GM21825 (cell line): Measurements from ENCODE around the gene SLC38A2.

Experiments used
- ATAC-seq: cut with Tn5 transposase; IDR thresholded peaks from one replicate; pipeline ENCODE4 v1.9.1; 2021; ENCODE audit warnings: mild to moderate bottlenecking, moderate library complexity; ENCODE audit not compliant: unreplicated experiment

The SLC38A2 gene

DNA sequence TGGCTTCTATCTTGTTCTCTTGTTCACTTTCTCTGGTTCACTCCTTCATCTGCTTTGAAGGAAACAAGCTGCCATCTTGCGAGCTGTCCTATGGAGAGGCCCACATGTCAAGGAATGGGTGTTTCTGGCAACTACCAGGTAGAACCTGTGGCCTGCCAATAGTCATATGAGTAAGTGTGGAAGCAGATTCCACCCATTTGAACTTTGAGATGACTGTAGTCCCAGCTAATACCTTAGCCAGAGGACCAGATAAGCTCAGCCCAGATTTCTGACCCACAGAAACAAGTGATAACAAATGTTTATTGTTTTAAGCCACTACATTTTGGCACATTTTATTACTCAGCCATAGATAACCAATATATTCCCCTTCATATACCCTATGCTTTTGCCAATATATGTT is 4.0 kb upstream of the SLC38A2 start:
- no peak for ATAC-seq

DNA sequence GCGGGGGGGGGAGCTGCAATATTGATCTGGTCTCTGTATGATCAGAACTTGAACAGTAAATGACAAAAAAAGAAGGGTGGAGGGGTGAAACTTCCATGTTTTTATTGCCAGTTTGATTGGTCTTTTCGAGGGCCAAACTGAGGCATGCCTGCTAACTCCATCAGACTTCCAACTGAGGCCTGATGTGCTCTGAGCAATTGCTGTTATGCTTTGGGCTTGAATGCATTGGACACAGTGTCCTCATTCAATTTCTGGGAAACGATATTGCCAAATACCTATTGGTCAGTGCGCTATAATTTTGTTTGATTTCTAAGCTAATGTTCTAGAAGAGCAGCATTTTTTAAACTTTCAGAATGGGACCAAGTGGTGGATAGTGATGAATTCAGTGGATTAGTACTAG is 2.1 kb upstream of the SLC38A2 start:
- no peak for ATAC-seq

DNA sequence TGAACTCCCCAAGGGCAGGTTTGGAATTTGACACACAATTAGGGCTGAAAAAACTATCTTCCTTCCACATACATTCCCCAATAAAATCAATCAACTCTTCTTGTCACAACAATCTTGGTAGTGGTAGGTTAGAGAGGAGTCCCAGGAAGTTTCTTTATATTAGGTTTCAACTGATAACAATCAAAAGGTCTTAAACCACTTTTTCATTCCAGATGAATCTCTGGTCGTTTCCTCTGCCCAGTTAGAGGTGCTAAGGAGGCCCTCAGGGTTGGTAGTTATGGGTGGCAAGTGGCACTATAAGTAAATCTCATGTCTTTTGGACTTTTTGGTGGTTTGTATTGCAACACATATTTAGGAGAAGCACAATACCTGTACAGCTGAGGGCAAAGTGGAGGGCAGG is 1.7 kb upstream of the SLC38A2 start:
- ATAC-seq, result no peak

DNA sequence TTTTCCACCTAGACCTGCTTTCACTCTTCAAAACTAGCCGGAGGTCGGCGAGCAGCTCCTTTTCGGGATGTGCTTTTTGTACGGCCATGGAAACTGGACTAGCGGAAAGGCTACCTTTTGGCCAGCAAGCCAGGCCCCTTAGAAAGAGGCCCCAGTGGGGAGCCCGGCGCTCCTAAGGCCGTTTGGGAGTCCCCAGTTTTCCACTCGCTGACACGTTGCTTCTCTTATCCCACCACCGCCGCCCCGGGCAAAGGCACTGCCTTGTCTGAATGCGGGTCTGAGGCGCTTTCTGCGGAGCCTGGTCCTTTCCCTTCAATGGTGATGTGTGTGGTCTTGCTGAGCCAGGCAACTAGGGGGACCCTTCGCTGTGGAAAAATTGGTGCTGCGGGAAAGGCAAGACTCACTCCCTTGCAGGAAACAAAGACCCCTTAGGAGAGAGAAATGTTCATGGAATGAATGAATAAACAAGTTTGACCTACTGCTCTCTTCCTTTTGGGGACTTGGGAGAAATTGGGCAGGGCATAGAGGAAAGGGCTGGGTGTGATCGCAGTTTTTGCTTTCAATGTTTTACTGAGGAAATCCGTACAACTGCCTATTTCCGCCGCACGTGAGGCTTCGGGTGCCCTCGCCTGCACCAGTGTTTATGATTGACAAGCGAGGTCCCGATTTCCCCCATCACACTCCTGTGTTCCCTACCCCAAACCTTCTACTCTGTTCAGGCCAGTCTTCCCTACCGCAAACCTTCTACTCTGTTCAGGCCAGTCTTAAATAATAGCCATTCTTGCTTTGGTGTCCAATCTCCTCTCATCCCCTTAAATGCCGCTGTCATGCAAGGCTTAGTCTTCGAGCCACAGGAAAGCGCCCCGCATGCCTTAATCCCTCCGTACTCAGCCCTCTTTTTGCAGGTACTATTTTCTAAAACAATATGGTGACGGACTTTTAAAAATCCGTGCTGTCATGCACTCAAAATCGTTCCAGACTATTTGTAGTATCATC is 1.0 kb upstream of the SLC38A2 start:
- no peak for ATAC-seq

DNA sequence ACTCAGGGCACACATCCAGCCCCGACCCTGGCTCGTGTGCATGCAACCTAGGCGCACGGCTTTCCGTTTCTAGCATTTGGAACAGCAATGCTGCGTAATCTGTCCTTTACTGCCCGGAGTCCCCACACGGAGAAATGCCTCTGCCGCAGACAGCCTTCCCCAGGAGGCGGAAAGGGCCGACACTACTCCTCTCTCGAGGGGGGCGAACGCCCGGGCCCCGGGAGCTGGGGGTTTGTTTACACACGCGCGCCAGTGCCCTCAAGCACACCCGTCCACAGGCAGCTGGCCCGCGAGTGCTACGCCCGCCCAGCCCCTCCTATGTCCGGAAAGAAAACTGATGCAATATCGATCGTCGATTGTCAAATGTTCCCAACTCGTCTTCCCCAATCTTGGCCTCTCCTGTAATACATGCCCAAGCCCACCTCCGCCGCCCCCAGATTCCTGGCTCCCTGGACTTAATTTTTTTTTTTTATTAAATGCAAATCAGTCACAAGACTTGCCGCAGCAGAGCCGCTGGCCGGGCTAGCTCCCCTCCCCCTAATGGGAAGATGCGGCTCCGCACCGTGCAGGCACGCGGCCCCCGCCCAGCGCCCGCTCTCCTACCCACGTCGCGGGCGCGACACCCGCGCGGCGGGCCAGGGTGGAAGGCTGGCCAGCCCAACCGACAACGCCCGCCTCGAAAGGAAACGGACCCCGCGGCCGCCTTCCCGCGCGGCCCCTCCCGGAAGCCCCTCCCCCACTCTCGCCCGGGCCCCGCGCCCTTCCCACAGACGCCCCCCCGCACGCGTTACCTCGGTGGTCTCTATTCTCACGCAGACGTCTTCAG is 642 bp downstream of the SLC38A2 start:
- peak; percentile 16 for ATAC-seq

DNA sequence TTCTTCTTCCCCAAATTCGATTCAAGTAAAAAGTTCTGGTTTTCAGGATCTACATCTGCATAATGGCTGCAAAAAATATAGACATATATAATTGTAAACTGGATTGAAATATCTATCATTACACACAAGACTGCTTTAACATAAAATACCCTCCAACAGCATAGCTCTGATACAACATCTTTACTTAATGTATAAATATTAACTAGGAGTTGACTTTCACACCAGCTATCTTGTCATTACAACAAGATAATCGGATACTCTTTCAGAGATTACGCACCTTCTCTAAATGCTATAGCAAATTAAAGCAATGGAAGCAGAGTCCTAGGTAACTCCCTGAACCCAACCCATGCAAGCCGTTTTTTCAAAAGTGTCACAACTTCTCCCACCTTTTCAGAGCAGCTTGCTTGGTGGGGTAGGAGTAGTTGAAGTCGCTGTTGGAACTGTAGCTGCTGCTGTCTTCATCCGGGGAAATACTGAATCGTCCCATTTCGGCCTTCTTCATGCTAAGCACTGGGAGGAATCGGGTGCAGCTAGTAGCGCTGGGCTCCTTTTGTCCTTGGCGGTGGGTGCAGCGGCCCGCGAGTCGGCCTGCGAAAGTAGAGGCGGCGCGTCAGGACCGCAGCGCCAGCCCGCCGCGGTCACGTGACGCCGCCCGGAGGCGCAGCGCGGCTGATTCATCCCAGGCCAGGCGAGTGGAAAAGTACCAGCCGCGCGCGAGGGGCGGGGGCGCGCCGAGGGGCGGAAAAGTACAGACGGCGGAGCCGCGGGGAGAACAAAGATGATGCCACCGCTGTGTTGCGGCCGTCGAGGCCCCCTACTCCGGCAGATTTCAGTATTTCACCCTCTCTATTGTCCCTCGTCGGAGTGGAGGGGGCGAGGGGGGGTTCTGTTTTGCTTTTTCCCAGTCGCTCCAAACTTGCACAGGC is 1.5 kb downstream of the SLC38A2 start:
- peak; percentile 48 for ATAC-seq

DNA sequence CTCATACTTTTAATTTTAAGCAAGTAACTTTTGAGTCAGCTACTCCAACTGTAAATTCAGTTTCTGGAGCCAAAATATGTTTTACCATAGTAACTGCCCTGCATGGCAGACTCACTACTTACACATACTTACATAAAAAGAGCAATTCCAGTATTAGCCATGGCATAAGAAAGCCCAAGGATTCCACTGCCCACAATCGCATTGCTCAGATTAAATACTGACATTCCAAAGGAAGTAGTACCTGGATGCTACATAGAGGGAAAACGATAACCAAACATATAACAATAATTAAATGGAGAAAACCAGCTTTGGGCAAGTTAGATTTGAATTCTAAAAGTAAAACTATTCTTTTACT is 2.2 kb downstream of the SLC38A2 start:
- no peak for ATAC-seq

DNA sequence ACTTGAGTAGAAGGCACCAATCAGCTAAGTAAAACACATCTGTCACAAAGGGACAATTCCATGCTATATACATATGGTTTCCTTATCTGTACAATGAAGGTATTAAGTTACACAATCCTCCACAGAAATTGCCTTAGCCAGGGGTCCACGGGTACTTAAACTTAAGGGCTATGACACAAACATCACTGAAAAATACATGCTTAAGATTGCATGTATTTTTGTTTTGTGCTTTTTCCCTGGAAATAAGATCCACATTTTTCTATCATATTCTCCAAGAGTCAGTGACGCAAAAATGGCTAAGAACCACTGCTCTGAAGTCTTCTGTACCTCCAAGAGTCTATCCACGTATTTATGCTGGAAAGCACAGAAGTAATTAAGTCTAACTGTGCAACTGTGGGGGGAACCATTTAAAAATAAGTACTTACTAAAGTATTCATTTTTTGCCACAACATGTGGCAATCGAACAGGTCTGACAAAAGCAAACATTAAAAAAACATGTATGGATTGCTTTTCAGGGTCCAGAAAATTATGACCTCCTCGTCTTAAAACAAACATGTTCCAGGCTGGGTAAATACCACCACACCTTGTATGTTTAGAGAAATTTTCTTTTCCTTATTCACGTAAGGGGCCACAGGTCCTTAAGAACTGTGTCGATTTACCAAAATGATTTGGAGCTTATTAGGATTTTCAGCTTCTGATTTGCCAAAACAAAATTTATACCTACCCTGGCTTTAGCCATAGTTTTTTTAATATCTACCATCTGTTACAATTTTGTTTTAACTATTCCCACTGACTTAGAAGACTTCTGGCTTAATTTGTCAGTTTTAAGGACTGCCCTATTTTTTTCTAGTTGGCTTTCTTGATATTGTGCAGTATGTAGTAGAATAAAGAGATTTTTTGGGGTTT is 2.8 kb downstream of the SLC38A2 start:
- ATAC-seq, result no peak

DNA sequence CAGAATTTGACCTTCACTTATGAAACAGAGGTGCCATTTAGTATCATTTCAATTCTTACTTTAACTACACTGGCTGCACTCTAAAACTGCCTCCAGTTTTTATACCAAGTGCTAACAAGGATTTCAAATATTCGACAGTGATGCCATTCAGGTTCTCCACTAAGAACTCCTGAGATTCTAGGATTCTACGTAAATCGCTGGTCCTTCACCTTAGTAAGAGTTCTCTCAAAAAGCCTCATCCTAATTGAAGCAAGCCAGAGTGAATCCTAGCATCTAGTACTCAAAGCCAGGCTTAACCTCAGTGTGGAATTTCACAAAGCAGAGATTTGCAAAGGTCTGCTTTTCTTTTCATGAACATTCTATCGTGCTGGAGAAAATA is 3.5 kb downstream of the SLC38A2 start:
- no peak for ATAC-seq

DNA sequence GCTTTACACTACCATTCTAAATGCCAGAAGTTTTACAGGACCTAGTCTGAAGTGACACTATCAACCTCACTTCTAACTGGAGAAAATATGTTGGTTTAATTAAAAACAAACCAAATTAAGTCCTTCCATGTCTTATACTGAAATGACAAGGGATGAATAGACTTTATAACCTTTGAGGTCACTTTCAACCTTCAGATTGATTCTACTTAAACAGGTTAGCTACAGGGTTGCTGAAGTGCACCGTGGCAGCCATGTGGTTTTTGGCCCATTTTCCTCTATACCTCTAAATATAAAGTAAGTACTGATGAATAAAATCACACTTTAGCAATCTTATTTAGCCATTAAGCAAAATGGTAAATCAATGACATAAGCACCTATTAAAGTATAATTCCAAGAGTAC is 3.9 kb downstream of the SLC38A2 start:
- no peak for ATAC-seq

DNA sequence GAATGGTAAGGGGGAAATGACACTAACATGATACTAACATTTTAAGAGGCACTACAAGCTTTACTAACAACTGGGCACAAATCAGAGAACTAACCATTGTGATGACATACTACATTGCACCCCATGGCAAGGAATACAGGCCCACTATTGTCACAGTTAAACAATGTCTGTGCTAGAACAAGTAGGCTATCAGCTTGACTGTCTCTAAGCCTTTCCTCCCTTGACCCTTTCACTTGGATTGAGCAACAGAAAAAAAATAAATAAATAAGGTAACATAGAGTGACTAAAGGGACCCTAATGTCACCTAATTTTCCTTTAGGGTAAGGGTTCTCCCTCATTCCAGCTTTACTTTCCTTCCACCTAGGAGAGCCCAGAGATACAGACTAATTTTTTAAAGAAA is 4.4 kb downstream of the SLC38A2 start:
- ATAC-seq, result no peak

DNA sequence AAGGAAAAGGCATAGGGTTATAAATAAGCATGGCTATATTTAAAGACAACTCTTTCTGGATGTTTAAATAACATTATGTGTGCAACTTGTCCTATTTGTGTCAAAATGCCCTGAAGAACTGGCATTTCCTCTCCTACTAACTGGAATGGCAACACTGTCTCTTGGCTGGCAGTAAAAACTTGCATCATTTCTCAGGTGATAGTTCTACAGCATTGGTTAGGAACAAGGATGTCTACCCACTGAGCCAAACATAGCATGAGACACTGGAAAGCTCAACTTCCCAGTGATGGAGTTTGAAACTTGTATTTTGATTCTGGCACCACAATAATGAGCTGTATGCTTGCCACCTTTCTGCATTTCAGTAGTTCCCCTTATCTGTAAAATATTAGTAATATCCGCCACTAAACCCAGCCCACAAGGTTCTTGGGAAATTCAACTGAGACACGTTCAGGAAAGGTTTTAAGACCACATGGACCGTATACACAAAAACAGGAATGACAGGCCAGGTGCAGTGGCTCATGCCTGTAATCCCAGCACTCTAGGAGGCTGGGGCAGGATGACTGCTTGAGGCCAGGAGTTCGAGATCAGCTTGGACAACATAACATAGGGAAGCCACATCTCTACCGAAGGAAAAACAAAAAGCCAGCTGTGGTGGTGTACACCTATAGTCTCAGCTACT is 5.1 kb downstream of the SLC38A2 start:
- no peak for ATAC-seq

DNA sequence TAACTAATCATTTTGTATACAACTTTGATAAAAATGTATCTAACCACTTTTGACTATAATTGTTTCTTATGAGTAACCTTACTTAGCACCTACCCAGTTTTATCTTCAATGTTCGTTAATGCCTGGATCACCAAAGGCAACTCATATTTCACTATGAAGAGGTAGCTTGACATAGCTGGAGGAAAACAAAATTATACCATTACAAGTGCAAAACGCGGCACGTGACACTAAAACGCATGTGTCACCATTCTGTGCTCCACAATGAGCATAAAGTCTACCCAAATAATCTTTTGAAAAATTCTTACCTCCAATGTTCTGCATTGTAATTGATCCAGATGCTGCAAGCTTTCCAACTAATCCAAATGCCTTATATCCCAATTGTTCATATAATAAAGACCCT is 5.8 kb downstream of the SLC38A2 start:
- no peak for ATAC-seq

DNA sequence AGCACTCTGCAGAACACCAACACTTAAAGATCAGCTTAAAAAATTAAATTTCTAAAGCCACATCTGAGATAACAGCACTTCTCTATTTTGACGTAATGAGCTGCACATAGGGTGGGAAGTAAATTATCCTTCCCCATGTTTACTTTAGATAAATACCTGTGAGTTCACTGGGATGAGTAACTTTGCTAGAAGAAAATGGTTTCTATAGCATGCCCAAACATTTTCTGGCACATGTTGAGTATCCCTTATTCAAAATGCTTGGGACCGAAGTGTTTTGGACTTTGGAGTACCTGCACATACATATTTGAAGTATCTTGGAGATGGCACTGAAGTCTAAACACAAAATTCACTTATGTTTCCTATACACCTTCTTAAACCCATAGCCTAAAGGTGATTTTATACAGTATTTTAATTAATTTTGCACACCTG is 6.6 kb downstream of the SLC38A2 start:
- no peak for ATAC-seq

DNA sequence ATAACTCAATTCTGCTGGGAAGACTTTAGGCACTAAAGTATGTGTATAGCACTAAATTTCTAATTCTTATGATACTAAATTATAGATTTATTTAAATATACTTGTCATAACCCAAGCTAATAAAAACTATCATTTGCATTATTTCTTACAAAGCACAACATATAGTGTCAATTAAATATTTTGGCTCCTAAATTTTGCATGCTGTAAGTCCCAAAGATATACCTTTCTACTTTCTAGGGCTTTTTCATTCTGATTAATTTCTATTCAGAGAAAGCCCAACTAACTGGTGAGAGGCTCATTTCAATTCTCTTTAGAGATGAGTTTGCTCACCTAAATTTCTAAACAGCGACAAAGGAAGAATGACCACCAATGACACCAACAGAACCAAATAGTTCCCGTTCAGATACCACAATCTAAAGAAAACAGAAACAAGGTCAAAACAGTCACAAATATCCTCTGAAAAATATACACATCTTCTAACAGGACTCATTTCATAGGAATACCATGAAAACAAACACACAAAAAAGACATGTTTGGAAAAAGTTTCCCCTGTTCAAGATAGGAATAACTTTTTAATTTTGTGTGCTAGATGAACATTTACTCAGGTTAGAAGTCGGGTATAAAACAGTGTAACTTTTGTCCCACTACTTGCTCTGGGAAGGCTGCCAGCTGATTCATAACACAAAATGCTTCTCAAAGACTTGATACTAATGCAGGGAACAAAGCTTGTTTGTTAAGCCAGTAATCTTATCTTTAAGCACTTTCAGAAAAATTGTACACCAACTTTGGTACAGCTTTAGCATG is 7.6 kb downstream of the SLC38A2 start:
- no peak for ATAC-seq

DNA sequence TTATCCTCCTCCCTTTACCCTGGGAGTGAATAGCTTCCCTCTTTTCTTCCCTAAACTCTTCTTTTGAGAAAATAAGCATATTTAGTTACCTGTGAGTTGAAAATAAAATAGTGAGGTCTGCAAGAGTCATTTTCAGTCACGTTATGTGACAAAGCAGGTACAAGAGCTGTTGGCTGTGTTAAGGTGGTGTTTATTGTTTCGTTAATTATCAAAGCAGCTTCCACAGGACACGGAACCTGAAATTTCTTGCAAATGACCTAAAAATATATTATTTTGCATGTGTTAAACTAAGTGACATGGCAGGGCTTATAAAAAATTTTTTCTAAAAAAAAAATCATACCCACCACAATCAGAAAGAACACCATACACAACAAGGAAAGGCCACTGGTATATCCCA is 8.3 kb downstream of the SLC38A2 start:
- ATAC-seq, result no peak

DNA sequence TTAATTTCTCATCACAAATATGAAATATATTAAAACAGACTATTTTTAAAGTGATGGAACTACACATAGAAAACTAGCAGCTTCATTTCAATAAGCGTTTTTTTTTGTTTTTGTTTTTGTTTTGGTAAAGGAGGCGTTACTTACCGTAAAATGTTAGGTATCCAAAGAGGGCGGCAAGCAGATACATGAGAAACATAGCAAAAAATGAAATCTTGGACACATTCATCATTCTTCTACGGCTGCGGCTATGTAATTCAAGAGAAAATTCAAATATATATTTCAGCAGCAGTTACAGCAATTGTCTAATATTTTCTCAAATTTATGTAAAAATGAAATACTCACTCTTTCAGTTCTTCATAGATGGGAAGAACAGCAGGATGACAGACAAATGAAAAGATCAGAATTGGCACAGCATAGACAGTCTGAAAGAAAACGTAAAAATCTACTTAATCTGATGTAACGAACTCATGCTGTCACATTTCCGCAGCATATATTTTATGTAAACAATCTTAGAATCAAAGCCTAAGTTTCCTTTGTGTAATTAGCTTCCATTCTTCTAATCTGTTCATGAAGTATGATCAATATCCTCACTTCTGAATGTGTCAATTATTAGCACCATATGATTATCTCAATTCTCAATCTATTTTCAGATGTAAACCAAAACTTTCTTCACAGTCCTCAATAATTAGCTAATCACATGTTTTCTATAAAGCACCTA is 8.8 kb downstream of the SLC38A2 start:
- no peak for ATAC-seq
